Pancreas (tissue), 10 donors: ENCODE data around the gene DHRS1. TPM values are rescaled to one million over a fixed set of nuclear protein-coding genes. Genes with fewer than 3 reads are reported as not detected.

Experiments
- ATAC-seq, 4 donors: fragments of 200-7000 bp; cut with Tn5 transposase; one replicate each; pipeline versions ENCODE4 v1.8.0 to v1.9.1; 2020; ENCODE audit warnings: mild to moderate bottlenecking in 4 of 4, moderate library complexity in 4 of 4
- DNase-seq, 6 donors: peaks; one replicate each; pipeline ENCODE4 v3.0.0-alpha.2; 2020
- FAIRE-seq: peaks from 2 replicates; lab custom pipeline; 2012; peaks lifted over from hg19 to GRCh38; lab: Jason Lieb, UNC
- H3K27ac ChIP-seq, 4 donors: fragments of 200-600 bp; sonication (generic); 1 replicate in 3 of 4; 2 replicates in 1 of 4; pipeline versions ENCODE4 v1.5.0 to v1.8.0; 2020
- H3K27me3 ChIP-seq, 4 donors: fragments of 200-600 bp; one replicate each; pipeline ENCODE4 v1.8.0; 2021
- H3K36me3 ChIP-seq, 3 donors: fragments of 200-600 bp; sonication (generic) in 1 of 3; one replicate each; pipeline versions ENCODE4 v1.5.0 to v1.8.0; 2020 to 2021
- H3K4me1 ChIP-seq, 3 donors: fragments of 200-600 bp; one replicate each; pipeline ENCODE4 v1.8.0; 2021
- H3K4me3 ChIP-seq, 4 donors: fragments of 200-600 bp; sonication (generic) in 2 of 4; one replicate each; pipeline versions ENCODE4 v1.5.0 to v1.8.0; 2020 to 2021
- H3K9me3 ChIP-seq, 4 donors: fragments of 200-600 bp; one replicate each; pipeline ENCODE4 v1.8.0; 2021
- CTCF ChIP-seq, 4 donors: fragments of 200-600 bp; sonication (generic) in 3 of 4; IDR thresholded peaks; one replicate each; pipeline versions ENCODE4 v1.5.0 to v1.8.0; 2021; ENCODE audit warnings: antibody characterized with exemption in 4 of 4
- WGBS, 2 donors: extraction: QIAGEN DNeasy Blood & Tissue Kit; methylation state at CpG; one replicate each; pipeline ENCODE4 v1.1.7; 2013; 5-methylcytosine and 5-hydroxymethylcytosine counted together
- intact Hi-C, 3 donors: fragments of 100-400 bp; cut with DNase I; formaldehyde crosslinking; loops; one replicate each; pipeline versions ENCODE4 v1.11.1 to v1.14.2; 2022
- polyA plus RNA-seq, 2 donors: library from polyadenylated mRNA; stranded (reverse); fragments of 200-250 nt; gene quantifications; one replicate each; pipeline ENCODE4 v1.2.3, GENCODE V29; 2013
- total RNA-seq, 6 donors: library from RNA; stranded (reverse); fragmentation: NEBNext Ultra II Directional in 4 of 6; extraction: Animal tissue kit (Norgen Biotek cat#: 25700) in 4 of 6; gene quantifications; one replicate each; pipeline versions ENCODE4 v1.2.1 to v1.2.4, GENCODE V29; 2021 to 2023
- donor health status: healthy with polysubstance abuse.
- donor health status: DM: no; HTN: no; CAD: no; lungs with moderate emphysema.
- donor health status: DM: no; HTN: no; CAD: no.
- donor health status: control.
- donor health status: control.
- donor health status: Bipolar disorder and iron deficiency.
- donor health status: DM: yes; HTN: yes; CAD: no.
- donor health status: DM: no; HTN: no; CAD: no.
- donor health status: DM: no; HTN: no; CAD: no.
- donor health status: DM: yes; HTN: yes; CAD: no.

Gene DHRS1
- total and polyA plus RNA-seq, 8 donors, result 6.1 to 21.1 (median 13.6) TPM

GRCh38 chr14:24286996-24287395 is 12.6 kb downstream of the DHRS1 start:
- Histone ChIP-seq H3K27me3 (no peaks in the 10 kb centered on the region), H3K4me1 (no peaks in the 10 kb centered on the region), H3K9me3 (no peaks in the 10 kb centered on the region), H3K27ac (no peak overlapping the region), H3K36me3 (peaks cover 0 to 12% (median 0%) of the 10 kb centered on the region in 3 donors), H3K4me3 (no peak overlapping the region)
- no peak for TF ChIP-seq CTCF (IDR thresholded peaks at IDR 0.05)
- intact Hi-C loops, result no loop called here
- FAIRE-seq (no peak), DNase-seq (peak in 1 of 6 donors; percentile 32), ATAC-seq (no peak)
- WGBS, 2 donors, result 90 to 93% methylated on average over 5 of the region's 5 CpGs

DNA sequence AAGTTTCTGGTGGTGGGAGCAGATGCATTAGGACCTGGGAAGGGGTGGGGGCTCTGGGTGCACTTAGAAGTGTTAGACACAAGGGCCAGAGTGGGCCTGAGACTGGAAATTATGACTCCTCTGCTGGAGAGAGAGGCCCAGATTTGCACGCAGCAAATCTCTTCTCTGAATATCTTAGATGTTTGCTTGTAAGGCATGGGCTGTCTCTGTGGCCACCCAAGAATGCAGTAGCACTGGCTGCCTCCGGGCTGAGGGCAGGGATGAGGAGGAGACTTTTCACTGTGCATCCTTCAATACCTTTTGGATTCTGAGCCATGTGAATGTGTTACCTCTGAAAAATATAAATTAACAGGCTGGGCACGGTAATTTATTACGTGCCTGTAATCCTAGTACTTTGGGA is 14.2 kb downstream of the DHRS1 start:
- H3K27ac ChIP-seq, result no peak overlapping the region
- WGBS, 2 donors, result 70 to 76% methylated on average over 4 of the region's 4 CpGs
- H3K36me3 ChIP-seq, result peaks cover 0 to 10% (median 0%) of the 10 kb centered on the region in 3 donors
- DNase-seq (peak in 1 of 6 donors; percentile 9), ATAC-seq (no peak), FAIRE-seq (no peak)
- intact Hi-C loops, result no loop called here
- H3K9me3 ChIP-seq, result no peaks in the 10 kb centered on the region
- no peaks in the 10 kb centered on the region for H3K4me1 ChIP-seq
- no peaks in the 10 kb centered on the region for H3K27me3 ChIP-seq
- no peak overlapping the region for H3K4me3 ChIP-seq
- TF ChIP-seq CTCF (IDR thresholded peaks at IDR 0.05), result no peak

DNA sequence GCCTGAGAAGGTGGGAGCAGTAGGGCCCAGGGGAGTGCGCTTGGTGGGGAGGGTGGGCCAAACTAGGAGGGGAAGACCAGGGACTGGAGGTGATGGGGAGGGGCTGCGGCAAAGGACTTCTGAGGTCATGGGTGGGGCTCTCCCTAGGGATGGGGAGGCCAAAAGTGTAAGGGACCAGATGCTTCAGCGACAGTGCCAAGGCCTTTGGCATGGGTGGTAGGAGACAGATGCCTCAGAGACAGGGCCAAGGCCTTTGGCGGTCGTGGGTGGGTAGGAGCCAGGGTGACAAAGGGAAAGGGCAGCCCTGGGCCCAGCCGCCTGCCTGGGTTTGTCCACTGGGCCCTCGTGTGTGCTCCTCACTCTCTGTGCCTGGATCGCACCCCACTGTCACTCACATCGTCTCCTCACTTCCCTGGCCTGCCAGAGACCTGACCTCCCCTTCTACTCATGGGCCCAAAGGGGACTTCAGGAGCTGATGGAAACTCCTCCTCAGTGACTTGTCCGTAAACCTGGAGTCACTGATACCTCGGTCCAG is 15.0 kb downstream of the DHRS1 start:
- H3K27me3 ChIP-seq, result no peaks in the 10 kb centered on the region
- H3K36me3 ChIP-seq, result peaks cover 0 to 2% (median 0%) of the 10 kb centered on the region in 3 donors
- WGBS, 2 donors, result 76 to 89% methylated on average over 9 to 11 of the region's 11 CpGs
- intact Hi-C loops, result loop anchor here in 1 of 3 donors (5.0 kb wide), 1 partner anchor 37 kb away; no protein-coding TSS in a partner anchor
- ATAC-seq (no peak), DNase-seq (peak in 1 of 6 donors; percentile 37), FAIRE-seq (no peak)
- H3K4me1 ChIP-seq, result no peaks in the 10 kb centered on the region
- TF ChIP-seq CTCF (IDR thresholded peaks at IDR 0.05), result no peak
- no peaks in the 10 kb centered on the region for H3K9me3 ChIP-seq
- no peak overlapping the region for H3K27ac ChIP-seq
- H3K4me3 ChIP-seq, result no peak overlapping the region

GRCh38 chr14:24283796-24284460 is 15.7 kb downstream of the DHRS1 start:
- no peaks in the 10 kb centered on the region for H3K36me3 ChIP-seq
- DNase-seq (peak in 1 of 6 donors; percentile 27), ATAC-seq (no peak), FAIRE-seq (no peak)
- no peak overlapping the region for H3K4me3 ChIP-seq
- no peaks in the 10 kb centered on the region for H3K9me3 ChIP-seq
- no peaks in the 10 kb centered on the region for H3K4me1 ChIP-seq
- no peak for TF ChIP-seq CTCF (IDR thresholded peaks at IDR 0.05)
- WGBS, 2 donors, result 90 to 91% methylated on average over 5 of the region's 5 CpGs
- intact Hi-C loops, result loop anchor here in 1 of 3 donors (5.0 kb wide), 1 partner anchor 37 kb away; no protein-coding TSS in a partner anchor
- no peaks in the 10 kb centered on the region for H3K27me3 ChIP-seq
- no peak overlapping the region for H3K27ac ChIP-seq

GRCh38 chr14:24282736-24283135 is 16.8 kb downstream of the DHRS1 start:
- WGBS, 2 donors, result 58 to 65% methylated on average over 3 of the region's 3 CpGs
- H3K27ac ChIP-seq, result no peak overlapping the region
- FAIRE-seq, result no peak

More at GRCh38 chr14:24282736-24283135, 16.8 kb downstream of the DHRS1 start:
- intact Hi-C loops, result loop anchor here in 1 of 3 donors (5.0 kb wide), 1 partner anchor 35 kb away; no protein-coding TSS in a partner anchor
- no peak for TF ChIP-seq CTCF (IDR thresholded peaks at IDR 0.05)
- no peaks in the 10 kb centered on the region for H3K4me1 ChIP-seq
- peak in 1 of 6 donors; percentile 12 for DNase-seq
- H3K9me3 ChIP-seq, result no peaks in the 10 kb centered on the region
- H3K36me3 ChIP-seq, result no peaks in the 10 kb centered on the region
- H3K4me3 ChIP-seq, result no peak overlapping the region
- no peaks in the 10 kb centered on the region for H3K27me3 ChIP-seq
- no peak for ATAC-seq
